NCI-H526 treated with DMSO at 0.1 percent for 48 hours (cell line): ENCODE measurements around the gene FAM107A.
"Not testable (repeated sequence)": the region's sequence is repeated elsewhere in the genome, so short reads cannot be mapped to it uniquely, and the experiment has no call there.

Experiments
- DNase-seq: peaks from one replicate; lab custom pipeline; 2025; lab: John Stamatoyannopoulos, UW

Gene FAM107A

GRCh38 chr3:58536501-58537411, 40.4 kb downstream of the FAM107A start, which contains the start of gene ACOX2:
Gene ACOX2 (minus strand): TSS chr3:58537190. CDS start chr3:58535106, 2,084 bp downstream.
- DNase-seq: no peak

DNA sequence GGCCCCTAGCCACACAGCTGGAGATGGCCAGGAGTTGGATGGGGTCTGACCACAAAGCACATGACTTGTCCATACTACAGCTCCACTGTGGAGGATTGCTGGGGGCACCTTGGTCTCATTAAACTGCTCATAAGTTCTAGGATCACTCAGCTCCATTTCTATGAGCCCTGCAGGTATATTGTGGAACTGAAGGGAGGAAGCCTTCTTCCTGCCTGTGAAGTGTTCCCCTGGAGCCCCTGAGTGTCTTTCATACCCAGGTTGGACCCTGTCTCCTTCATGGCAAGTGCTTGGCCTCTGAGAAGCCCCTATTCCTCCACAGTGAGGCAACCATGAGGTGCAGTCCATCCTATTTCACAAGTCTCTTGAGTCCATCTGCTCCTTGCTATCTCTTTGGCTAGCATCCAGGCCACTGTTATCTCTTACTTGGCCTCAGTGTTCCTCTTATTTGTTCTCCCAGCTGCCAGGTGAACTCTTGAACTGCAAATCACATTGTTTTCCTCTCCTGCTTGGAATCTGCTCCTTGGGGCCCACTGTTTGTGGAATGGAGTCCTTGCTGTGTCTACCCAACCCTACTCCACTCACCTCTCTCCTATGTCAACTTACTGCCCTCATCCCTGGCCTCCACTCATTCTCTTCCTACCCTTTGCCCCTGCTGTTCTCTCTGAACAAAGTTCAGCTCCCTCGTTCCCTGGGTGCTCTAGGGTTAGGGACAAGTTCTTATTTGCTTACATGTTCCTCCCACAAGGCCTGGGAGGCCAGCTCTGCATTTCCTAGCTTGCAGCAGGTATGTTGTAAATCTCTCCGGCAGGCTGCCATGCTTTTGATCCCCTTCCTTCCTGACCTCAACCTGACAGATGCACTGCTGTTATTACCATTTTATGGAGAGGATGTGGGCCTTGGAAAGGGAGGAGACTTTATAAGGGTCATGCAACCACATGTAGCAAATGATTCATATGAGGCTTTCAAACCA, 41.4 kb downstream of the FAM107A start:
- DNase-seq: no peak

DNA sequence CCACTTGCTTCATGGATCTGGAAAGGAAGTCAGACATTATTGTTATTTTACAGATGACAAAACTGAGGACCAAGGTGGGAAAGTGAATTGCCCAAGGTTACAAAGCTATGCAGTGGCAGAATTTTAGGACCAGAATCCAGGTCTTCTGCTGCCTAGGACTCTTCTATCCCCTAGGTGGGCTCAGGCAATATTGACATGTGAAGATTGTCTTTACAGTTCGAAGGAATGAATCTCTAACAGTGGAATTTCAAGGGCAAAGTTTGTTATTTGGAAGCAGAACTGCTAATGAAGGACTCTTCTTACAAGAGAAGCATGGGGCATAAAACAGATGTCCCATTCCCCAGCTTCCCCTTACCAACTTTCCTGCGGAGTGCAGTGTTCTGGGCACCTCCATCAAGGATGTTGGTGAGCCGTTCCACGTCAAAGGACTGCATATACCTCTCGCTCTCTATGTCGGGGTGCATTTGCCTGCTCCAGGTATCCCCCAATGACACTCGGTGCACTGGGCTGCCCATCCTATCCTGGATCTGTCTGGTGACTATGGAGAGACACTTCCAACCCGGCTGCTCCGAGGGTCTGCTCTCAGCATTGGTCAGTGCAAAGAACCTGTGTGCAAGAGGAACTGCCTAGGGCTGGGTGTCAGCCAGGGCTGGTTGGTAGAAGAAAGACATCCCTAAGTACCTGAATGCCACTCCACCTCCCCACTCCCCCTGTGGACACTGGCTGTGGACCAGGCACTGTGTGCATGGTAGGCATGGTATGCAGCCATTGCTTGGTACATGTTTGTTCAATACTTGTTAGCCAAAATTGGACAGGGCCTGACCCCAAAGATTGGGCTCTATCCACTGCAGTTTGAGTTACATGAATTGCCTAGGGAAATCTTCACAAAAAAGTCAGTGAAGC, 42.3 kb downstream of the FAM107A start:
- DNase-seq: no peak

DNA sequence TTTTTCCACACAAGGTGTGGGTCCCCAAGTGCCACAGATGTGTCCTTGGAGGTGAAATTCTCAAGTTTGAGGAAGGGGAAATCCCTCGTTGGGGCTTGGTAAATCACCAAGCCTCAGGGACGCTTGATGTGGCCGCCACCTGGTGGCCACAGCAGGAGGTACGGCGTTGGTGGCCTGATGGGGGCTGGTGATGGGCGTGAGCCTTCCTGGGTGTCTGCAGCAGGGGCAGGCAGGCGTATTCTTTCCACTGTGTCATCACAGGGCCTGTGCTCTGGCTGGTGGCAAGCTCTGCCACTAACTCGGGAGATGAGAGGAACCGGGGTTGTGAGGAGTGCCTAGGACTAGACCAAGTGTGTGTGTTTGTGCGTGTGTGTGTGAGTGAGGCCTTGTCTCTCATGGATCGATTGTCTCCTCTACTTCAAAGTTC, 44.4 kb downstream of the FAM107A start:
- no peak for DNase-seq

- DNase-seq: peak; percentile 19
Measured at GRCh38 chr3:58531956-58532355, 45.2 kb downstream of the FAM107A start.

- DNase-seq: no peak
Measured at GRCh38 chr3:58531555-58531954, 45.6 kb downstream of the FAM107A start.

- no peak for DNase-seq
Measured at GRCh38 chr3:58530354-58530865, 46.8 kb downstream of the FAM107A start.

DNA sequence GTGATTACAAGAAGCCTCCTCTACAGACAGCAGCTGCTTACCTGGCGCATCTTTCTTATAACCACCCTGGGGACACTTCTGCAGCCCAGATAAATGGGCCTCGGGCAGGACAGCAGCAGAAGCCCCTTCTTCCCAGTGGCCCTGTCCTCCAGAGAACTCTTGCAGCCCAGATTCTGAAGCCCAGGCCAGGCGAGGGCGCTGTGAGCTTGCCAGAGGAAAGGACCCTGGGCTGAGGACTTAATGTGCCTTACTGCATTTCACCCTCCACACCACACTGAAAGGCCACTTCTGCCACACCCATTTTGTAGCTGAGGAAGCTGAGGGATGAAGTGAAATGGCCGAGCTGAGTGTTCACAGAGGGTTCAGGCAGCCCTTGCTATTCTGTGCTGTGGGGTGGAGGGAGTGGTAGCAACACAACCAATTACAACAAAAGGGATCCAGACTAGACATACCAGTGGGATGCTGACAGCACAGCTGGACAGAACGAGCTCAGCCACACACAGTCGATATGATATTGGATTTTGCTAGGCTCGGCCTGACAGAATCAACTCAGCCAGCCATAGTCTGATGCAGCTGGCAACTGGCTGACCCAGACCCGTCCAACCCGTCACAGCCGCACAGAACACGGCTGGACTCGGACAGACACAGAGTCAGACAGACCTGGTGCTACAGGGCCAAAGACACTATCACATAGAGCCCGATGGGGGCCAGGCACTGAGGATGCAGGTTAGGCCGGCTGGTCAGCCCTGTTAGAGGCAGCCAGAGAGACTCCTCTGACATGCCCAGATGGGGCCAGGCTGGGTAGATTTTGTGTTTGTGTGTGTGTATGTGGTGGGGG, 47.5 kb downstream of the FAM107A start:
- DNase-seq: no peak

GRCh38 chr3:58528629-58529028, 48.6 kb downstream of the FAM107A start:
- no peak for DNase-seq

- DNase-seq: not testable (repeated sequence)
Measured at GRCh38 chr3:58527440-58527839, 49.8 kb downstream of the FAM107A start.

DNA sequence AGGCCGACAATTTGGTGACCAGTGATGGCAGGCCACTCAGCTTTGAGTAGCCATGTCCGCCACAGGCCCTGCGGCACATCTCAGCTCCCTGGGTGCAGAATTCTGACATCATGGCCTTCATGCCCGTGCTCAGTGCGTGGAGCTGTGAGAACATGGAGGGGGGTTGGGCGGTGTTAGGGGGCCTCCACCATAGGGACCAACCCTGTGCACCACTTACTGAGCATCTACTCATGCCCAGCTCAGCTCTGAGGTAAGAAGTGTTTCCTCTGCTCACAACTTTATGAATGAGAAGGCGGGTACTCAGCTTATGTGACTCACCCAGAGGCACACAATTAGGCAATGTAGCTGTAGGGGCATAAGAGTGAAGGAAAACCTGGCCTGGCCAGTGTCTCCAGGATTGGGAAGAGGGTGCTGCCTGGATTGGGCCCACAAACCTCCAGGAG, 50.7 kb downstream of the FAM107A start:
- DNase-seq: no peak

- no peak for DNase-seq
Measured at GRCh38 chr3:58524326-58524888, 52.8 kb downstream of the FAM107A start.

GRCh38 chr3:58522759-58523425, 54.3 kb downstream of the FAM107A start:
- DNase-seq: no peak

- DNase-seq: no peak
Measured at GRCh38 chr3:58521917-58522631, 55.1 kb downstream of the FAM107A start.

DNA sequence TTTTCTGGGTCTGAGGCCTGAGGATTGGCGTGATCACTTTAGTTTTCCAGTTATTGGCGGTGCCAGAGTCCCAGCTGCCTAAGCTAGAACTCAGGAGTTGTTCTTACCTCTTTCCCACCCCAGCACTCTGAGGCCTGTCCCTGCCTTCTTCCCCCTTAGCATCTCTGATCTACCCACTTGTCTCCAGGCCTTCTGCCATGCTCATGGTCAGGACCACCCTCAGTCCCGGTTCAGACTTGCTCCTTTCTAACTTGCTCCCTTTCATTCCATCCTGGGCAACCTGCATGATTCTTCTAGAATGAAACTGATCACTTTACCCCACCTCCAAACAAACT, 55.9 kb downstream of the FAM107A start:
- no peak for DNase-seq

GRCh38 chr3:58520403-58521335, 56.5 kb downstream of the FAM107A start:
- no peak for DNase-seq

DNA sequence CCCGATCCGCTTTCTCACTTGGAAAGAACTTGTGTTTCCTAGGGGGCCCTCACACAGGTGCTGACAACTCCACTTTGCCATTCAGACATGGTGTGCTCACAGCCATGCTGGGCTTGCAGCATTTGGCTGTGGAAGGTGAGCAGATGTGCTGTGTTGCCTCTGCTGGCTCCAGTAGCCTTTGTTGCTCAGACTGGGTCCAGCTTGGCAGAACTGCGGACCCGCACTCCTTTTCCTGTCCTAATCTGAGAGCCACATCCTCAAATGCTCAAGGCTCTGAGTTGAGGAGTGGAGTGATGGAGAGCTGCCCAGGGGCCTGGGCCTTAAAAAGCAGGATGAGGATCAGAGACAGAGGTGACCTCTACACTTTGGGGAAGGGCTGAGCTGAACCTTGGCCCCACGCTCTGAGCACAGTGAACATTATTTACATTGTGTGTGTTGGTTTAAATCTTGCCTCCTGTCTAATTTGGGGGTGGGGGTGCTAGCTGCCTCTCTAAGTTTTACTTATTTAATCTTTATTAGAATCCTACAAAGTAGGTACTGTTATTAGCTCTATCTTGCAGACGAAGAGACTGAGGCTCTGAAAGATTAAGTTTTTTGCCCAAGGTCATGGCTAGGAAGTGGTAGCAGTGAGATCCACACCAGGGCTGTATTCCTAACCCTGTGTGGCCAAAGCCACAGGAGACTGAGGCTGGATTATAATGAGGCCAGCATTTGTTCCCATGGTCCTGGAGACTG, 57.4 kb downstream of the FAM107A start:
- no peak for DNase-seq
